ENCODE results near the gene SNCA. TPM values are rescaled to one million over a fixed set of nuclear protein-coding genes. Genes with fewer than 3 reads are reported as not detected.
A peak's percentile ranks its signal among the peaks of the same experiment; 100 is the strongest.

The SNCA gene
- 13.4 and 16.2 TPM in 2 replicates for total RNA-seq
- long read RNA-seq, transcript SNCA-203 (6 exons, 1,420 nt) = minor isoform, 14 of 31 reads
- long read RNA-seq, transcript SNCA-205 (6 exons, 1,290 nt) = major isoform, 15 of 31 reads
- long read RNA-seq, partial matches to known transcripts = 0 of 31 reads
- long read RNA-seq, other reads (novel, unspliced or antisense) = 1 of 31 reads

DNA sequence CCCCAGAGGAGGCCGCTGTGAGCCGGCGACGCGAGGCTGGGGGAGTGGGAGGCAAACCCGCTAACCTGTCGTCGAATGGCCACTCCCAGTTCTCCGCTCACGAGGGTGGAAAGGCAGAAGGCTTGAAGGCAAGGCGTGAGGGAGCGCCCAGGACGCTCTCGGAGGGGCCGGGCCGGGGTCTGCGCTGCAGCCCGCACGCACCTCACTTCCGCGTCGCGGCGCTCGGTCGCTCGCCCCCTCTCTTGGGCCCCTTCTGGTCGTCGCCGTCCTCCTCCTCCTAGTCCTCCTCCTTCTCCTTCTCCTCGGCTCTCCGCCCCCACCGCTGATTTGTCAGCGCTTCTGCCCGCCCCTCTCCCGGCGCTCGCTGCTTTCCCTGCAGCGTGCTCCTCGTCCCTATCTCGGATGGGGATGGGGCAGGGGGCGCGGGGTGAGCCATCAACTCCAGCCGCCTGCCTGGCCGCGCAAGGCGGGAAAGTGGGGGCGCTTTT lies at the start of gene SNCA:
Gene SNCA (minus strand): TSS at position 265 of the 488 bp plus-strand sequence. CDS start 1,494 bp downstream, outside the sequence.
- H3K36me3 Mint-ChIP-seq (ENCODE audit: insufficient read depth) = peaks cover 4% of the 10 kb centered on the region
- peak; percentile 51 for DNase-seq (ENCODE audit: low spot score, unreplicated experiment)
- TF ChIP-seq, protein P1, sequence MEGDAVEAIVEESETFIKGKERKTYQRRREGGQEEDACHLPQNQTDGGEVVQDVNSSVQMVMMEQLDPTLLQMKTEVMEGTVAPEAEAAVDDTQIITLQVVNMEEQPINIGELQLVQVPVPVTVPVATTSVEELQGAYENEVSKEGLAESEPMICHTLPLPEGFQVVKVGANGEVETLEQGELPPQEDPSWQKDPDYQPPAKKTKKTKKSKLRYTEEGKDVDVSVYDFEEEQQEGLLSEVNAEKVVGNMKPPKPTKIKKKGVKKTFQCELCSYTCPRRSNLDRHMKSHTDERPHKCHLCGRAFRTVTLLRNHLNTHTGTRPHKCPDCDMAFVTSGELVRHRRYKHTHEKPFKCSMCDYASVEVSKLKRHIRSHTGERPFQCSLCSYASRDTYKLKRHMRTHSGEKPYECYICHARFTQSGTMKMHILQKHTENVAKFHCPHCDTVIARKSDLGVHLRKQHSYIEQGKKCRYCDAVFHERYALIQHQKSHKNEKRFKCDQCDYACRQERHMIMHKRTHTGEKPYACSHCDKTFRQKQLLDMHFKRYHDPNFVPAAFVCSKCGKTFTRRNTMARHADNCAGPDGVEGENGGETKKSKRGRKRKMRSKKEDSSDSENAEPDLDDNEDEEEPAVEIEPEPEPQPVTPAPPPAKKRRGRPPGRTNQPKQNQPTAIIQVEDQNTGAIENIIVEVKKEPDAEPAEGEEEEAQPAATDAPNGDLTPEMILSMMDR (IDR thresholded peaks at IDR 0.05; ENCODE audit: unreplicated experiment) = no peak

DNA sequence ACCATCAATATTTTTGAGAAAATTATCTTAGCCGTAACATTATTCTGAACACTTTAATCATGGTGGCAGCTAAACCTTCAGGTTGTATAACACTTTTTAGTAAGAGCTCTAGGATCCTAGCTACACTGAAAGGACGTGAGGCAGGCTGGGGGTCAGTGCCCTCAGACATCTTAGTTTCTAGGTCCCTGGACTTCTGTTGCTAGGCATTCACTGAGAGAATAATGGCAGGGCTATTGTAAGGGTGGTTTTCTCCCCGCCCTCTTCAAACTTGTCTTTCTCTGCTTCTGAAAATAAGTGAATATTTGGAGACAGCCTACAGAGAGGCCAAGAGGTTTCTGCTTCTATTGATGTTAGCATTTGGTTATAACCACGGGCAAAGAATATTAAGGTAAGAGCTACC lies 42.3 kb upstream of the SNCA start:
- Mint-ChIP-seq H3K36me3 (ENCODE audit: insufficient read depth) (no peaks in the 10 kb centered on the region), H3K27me3 (no peaks in the 10 kb centered on the region), H3K4me1 (ENCODE audit: low read depth) (peaks cover 10% of the 10 kb centered on the region), H3K4me3 (ENCODE audit: low read depth) (no peak overlapping the region), H3K27ac (no peak overlapping the region), H3K9me3 (ENCODE audit: low read depth) (no peaks in the 10 kb centered on the region)
- DNase-seq (ENCODE audit: low spot score, unreplicated experiment) = no peak
- TF ChIP-seq, protein P1 (IDR thresholded peaks at IDR 0.05; ENCODE audit: unreplicated experiment) = no peak

More for the DNA sequence above, at the start of gene SNCA:
- Mint-ChIP-seq H3K27ac (peak within 1 kb of the TSS; percentile 94), H3K9me3 (ENCODE audit: low read depth) (no peaks in the 10 kb centered on the region), H3K27me3 (peaks cover 25% of the 10 kb centered on the region), H3K4me3 (ENCODE audit: low read depth) (peak within 1 kb of the TSS; percentile 88), H3K4me1 (ENCODE audit: low read depth) (peaks cover 11% of the 10 kb centered on the region)

DNA sequence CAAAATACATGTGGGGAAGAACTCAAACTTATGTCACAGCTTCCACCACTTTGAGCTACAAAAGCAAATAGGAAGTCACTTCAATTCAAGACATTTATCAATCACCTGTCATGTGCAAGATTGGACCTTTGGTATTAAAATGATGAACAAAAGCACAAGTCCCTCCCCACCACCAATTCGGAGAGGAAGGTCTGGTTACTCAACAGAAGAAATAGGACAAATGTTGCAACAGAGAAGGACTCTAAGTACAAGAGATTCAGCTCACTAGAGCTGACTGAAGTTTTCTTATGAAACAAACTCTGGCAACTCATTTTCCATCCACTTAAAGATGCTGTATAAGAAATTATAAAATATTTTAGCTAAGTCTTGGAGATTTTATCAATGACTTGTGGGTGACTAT lies 41.6 kb upstream of the SNCA start:
- H3K4me1 Mint-ChIP-seq (ENCODE audit: low read depth) = peaks cover 10% of the 10 kb centered on the region
- no peak overlapping the region for H3K4me3 Mint-ChIP-seq (ENCODE audit: low read depth)
- no peaks in the 10 kb centered on the region for H3K27me3 Mint-ChIP-seq
- no peak for DNase-seq (ENCODE audit: low spot score, unreplicated experiment)
- H3K9me3 Mint-ChIP-seq (ENCODE audit: low read depth) = no peaks in the 10 kb centered on the region
- H3K27ac Mint-ChIP-seq = no peak overlapping the region
- TF ChIP-seq, protein P1 (IDR thresholded peaks at IDR 0.05; ENCODE audit: unreplicated experiment) = no peak
- no peaks in the 10 kb centered on the region for H3K36me3 Mint-ChIP-seq (ENCODE audit: insufficient read depth)

DNA sequence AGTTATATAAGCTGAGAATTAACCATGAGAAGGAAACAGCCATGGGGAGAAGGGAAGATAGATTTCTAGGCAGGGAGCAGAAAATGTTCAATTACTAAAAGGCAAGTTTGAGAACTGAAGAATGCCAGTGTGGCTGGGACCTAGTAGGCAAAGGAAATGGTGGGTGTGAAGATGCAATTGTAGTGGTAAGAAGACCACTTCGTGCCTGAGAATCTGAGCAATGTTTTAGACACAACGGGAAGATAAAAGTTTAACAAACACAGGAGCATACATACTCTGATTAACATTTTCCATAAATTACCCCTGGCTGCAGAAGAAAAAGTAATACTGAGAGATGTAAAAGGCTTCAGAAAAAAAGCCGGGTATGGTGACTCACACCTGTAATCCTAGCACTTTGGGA lies 39.6 kb upstream of the SNCA start:
- Mint-ChIP-seq H3K27me3 (no peaks in the 10 kb centered on the region), H3K36me3 (ENCODE audit: insufficient read depth) (no peaks in the 10 kb centered on the region), H3K27ac (no peak overlapping the region), H3K4me1 (ENCODE audit: low read depth) (peaks cover 10% of the 10 kb centered on the region), H3K4me3 (ENCODE audit: low read depth) (no peak overlapping the region), H3K9me3 (ENCODE audit: low read depth) (no peaks in the 10 kb centered on the region)
- DNase-seq (ENCODE audit: low spot score, unreplicated experiment) = no peak
- TF ChIP-seq, protein P1 (IDR thresholded peaks at IDR 0.05; ENCODE audit: unreplicated experiment) = no peak

DNA sequence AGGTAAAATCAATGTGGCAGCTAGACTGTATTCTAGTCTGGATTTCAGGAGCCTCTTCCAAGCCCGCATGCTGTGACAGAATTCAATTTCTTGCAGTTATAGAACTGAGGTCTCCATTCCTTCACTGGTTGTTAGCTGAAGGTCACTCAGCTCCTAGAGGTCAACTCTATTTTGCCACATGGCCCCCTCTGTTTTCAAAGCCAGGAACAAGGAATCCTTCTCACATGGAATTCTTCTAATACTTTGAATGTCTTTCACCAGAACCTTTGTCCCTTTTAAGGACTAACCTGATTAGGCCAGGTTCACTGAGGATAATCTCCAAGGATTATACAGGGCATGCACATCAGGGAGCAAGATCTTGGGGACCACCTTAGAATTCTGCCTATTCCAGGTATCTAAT lies 34.2 kb upstream of the SNCA start:
- Mint-ChIP-seq H3K4me3 (ENCODE audit: low read depth) (no peak overlapping the region), H3K4me1 (ENCODE audit: low read depth) (no peaks in the 10 kb centered on the region), H3K27me3 (no peaks in the 10 kb centered on the region), H3K27ac (no peak overlapping the region), H3K36me3 (ENCODE audit: insufficient read depth) (no peaks in the 10 kb centered on the region), H3K9me3 (ENCODE audit: low read depth) (peaks cover 5% of the 10 kb centered on the region)
- TF ChIP-seq, protein P1 (IDR thresholded peaks at IDR 0.05; ENCODE audit: unreplicated experiment) = no peak
- no peak for DNase-seq (ENCODE audit: low spot score, unreplicated experiment)

All from progenitor cell of endocrine pancreas (in vitro differentiated cells).